Stimulated activated naive CD4-positive, alpha-beta T cell treated with Interleukin-2 at 50 U/mL for 16 hours (primary cell): ENCODE results near the gene CLIC5.

Experiments
- DNase-seq: peaks from one replicate; lab custom pipeline; 2025; lab: John Stamatoyannopoulos, UW

CLIC5 gene

GRCh38 chr6:45997875-45998506 is 17.7 kb downstream of the CLIC5 start:
- no peak for DNase-seq

DNA sequence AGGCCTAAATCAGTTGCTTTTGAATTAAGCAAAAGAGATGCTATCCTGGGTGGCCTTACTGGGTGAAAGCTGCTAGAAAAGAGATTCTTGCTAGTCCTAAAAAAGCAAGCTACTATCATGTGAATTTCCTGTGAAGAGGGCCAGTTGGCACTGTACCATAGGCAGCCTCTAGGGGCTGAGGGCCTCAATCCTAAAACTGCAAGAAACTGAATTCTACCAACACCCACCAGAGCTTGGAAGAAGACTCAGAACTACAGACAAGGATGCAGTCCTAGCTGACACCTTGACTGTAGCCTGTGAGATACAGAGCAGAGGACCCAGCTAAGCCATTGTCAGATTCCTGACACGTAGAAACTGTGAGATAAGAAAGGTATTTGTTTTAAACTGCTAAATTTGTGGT is 24.5 kb downstream of the CLIC5 start:
- DNase-seq: no peak

GRCh38 chr6:45990162-45990561 is 25.5 kb downstream of the CLIC5 start:
- no peak for DNase-seq

DNA sequence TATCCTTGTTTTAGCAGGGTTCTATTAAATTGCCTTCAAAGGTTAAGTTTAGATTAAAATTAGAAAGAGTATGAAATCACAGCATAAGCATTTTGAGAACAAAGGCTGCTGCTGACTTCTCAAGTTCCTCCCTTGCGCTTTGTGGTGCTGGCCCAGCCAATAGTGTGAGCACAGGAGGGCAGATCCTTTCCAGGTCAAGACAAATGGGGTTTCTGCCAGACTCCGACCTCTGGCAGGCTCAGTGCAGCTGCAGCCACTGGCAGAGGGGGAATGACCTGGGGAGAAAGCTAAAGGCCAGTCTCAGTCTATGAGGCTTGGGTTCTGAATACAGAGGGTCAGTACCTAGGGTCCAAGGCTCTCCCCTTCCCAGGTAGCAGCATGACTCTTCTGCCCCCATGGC is 27.0 kb downstream of the CLIC5 start:
- DNase-seq: no peak

DNA sequence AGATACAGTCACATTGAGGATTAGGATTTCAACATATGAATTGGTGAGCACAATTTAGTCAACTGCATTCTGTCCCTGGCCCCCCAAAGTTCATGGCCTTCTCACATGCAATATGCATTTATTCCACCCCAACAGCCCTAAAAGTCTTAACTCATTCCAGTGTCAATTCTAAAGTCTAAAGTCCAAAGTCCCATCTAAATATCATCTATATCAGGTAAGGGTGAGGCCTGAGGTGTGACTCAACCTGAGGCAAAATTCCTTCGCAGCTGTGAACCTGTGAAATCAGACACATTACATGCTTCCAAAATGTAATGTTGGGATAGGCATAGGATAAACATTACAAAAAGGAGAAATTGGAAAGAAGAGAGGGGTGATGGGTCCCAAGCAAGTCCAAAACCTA is 27.8 kb downstream of the CLIC5 start:
- no peak for DNase-seq

- no peak for DNase-seq
These were observed 28.9 kb downstream of the CLIC5 start for GRCh38 chr6:45986746-45987274.

DNA sequence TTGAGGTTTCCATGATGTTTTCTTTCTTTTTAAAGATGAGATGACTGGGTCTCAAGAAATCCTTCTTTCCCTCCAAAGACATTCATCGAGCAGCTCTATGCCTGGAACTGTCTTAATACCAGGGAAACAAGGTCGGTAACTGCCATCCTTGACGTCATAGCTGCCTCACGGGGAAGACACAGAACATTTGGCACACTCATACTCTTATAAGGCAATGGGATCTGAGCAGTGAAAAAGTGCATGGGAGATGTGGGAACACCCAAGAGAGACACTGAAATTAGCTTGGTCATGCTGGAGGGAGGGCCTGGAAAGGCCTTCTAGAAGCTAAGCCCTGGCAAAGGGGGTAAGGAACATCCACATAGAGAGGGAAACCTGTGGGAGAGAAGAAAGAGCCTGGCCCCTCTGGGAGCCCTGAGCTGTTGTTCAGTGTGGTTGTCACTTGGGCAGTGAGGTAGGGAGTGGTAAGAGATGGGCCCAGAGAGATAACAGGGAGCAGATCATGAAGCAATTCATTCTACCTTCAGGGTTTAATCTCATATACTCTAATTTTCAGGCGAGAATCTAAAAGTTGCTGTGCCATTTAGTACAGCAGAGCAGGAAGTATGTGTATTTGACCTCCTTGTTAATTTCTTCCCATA is 30.8 kb downstream of the CLIC5 start:
- DNase-seq: no peak

DNA sequence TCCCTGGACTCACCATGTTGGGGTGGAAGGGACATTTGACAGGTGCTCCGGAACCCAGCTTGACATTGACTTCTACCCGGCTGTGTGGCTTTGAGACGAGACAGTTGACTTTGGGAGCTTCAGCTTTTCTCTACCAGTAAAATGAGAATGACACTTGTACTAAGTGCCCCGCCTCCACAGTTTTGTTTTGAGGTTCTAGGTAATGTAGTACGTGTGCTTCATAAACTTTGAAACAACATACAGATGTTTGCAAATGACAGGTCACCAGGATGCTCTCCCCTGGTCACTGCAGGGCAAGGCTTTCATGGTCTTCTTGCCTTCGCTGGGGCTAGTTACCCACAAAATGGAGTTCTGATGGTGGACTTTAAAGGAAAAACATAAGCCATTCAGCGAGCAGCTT is 31.3 kb downstream of the CLIC5 start:
- no peak for DNase-seq

DNA sequence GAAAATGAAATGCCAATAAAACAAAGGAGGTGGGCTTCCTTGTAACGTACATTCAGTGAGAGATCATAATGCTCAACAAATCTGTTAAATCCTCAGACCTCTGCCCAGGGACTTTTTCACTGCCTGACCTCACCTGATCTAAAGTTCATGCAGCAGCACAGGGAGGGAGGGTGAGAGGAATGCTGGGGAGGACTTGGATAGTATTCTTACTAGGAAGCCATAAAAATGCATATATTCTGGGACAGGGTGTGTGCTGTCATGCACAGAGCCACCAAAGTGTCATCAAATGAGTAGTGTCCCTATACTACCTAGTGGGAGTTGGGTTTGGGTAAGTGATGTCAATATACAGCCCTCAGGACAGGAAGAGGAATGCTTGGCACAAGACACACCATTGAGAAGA is 32.6 kb downstream of the CLIC5 start:
- DNase-seq: no peak

- no peak for DNase-seq
These were observed 33.2 kb downstream of the CLIC5 start for GRCh38 chr6:45982280-45983036.

DNA sequence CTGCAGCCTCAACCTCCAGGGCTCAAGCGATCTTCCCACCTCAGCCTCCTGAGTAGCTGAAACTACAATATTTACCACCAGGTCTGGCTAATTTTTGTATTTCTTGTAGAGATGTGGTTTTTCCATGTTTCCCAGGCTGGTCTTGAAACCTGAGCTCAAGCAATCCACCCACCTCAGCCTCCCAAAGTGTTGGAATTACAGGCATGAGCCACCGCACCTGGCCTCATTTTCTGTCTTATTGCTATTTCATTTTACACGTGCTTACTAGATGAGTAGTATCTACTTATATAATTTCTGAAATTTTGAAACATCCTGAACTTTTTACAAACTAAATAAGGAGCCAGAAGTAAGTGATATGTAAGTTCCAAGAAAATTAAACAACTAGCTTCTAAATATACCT is 34.6 kb downstream of the CLIC5 start:
- DNase-seq: no peak

GRCh38 chr6:45979311-45979710 is 36.3 kb downstream of the CLIC5 start:
- DNase-seq: no peak

- no peak for DNase-seq
These were observed 41.1 kb downstream of the CLIC5 start for GRCh38 chr6:45974596-45974995.

DNA sequence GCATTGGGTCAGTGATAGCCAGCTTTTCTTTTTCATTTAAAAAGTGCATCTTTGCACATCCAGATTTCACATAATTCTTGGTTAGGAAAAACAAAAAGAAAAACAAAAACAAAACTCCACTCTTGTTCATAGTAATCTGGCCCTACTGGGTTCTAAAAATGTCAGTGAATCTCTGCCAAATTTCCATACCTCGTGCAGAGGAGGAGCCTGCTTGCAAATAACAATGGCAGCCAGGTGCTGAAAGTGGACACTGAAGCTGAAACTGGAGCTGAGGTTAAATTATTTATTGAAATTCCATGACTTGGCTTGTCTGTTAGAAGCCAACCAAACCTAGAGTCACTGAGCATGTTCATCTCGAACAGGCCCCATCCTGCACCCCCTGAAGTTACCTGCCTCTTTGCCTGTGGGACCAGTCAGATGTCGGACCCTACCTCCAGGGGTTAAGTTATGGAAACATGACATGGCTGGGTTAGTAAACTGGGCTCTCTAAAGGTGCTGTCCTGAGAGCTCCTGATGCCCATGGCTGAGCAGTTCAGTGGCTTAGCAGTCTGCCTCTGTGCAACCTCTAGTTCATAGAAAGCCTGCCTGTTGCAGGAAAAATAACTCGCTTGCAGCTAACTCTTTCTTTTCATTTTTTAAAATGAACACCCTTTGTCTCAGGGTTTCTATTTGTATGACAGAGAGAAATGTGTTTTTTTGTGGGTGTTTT is 42.7 kb downstream of the CLIC5 start:
- DNase-seq: no peak

DNA sequence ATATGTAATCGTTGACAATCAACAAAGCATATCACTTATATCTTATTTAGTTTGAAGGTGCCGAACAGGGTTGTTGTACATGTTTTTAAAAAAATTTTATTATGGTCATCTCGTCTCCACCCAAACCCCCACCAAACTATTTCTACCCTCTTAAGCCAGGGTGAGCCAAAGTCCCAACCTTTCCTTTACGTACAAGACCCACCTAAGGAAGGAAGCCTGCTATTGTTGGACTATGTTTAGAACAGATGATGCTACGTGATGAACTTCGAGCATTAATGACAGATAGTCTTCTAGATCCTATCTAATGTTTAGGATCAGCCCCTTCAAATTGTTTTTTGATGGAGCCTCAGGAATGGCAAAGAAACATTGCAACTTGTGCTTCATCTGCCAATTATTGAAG is 44.4 kb downstream of the CLIC5 start:
- DNase-seq: no peak

DNA sequence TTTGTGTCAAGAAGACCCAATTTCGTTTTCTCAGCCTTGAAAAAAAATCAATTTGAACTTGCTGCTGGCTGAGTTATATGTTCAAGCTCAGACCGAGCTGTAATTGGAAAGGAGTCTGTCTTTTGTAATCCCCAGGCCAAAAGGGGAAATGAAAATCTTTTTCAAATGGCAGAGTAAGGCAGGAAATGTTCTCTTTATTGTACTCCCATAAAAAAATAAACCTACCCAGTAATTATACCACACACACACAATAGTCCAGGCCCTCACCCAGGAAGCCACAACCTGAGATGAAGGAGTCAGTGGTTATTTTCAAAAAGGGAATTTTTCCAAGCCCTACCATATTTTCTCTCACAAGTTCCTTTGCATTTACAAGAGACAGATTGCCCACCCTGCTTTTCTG is 45.3 kb downstream of the CLIC5 start:
- no peak for DNase-seq

GRCh38 chr6:45969883-45970282 is 45.8 kb downstream of the CLIC5 start:
- no peak for DNase-seq

DNA sequence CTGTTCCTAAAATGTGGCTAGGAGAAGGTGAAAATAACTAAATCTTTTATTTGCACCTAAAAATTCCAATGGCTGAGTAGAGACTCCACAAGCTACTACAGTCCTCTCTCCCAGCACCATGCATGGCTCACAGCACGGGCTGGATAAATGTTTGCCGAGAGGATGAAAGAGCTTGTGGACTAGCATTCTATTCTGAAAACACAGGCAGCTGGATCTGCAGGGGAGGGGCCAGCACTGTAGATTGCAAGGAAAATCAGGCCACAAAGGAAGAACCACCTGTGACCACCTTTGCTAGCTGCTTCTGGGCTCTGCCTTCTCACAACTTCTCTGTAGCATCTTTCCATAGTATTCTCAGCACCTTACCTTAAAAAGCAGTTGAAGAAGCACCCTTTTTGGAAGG is 46.6 kb downstream of the CLIC5 start:
- no peak for DNase-seq

- no peak for DNase-seq
These were observed 48.3 kb downstream of the CLIC5 start for GRCh38 chr6:45967363-45967762.

- no peak for DNase-seq
These were observed 48.9 kb downstream of the CLIC5 start for GRCh38 chr6:45966797-45967196.

DNA sequence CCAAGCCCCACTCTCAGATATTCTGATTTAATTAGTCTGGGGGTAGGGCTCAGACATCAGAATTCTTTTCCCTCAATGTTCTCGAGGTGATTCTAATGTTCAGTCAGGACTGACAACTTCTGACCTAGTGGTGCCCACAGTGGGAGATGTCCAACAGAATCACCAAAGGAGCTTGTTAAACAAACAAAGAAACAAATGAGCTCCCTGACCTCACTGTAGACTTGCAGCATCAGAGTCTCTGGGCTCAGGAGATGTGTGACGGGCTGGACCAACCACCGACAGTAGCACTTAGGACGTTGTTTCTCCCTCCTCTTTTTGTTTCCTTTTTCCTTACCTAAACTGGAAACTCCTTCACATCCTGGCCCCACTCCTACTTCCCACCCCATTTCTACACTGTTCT is 49.3 kb downstream of the CLIC5 start:
- no peak for DNase-seq

DNA sequence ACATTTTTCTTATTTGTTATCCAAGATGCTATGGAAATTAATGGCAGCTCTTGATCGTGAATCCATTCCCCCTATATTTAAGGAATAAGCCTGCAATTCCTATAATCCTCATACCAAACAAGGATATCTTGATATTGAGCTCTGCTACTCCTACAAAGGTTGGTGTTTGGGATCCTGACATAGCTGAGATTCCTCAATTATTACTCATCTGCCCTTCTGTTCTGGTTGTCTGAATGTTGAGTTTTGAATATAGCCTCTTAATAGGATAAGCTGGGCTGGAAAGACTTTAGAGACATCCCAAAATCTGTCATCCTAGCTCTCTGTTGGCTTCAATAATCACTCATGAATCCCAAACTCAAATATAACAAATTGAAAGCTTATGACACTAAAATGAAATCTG is 49.9 kb downstream of the CLIC5 start:
- no peak for DNase-seq

- DNase-seq: no peak
These were observed 50.7 kb downstream of the CLIC5 start for GRCh38 chr6:45965007-45965406.
